Stimulated activated CD8-positive, alpha-beta memory T cell treated with anti-CD3 and anti-CD28 coated beads, Interleukin-12 subunit alpha, Interleukin-12 subunit beta, amount 100 ng/mL, for 1 hour (primary cell): ENCODE data around the gene MYCL.
"Not testable (repeated sequence)": the region's sequence is repeated elsewhere in the genome, so short reads cannot be mapped to it uniquely, and the experiment has no call there.

ENCODE experiments used
- DNase-seq: peaks from one replicate; pipeline ENCODE4 v3.0.0-alpha.2; 2020; ENCODE audit warnings: low read depth

Gene MYCL

GRCh38 chr1:39917825-39918224 is 16.1 kb upstream of the MYCL start:
- no peak for DNase-seq

GRCh38 chr1:39915499-39916129 is 13.9 kb upstream of the MYCL start:
- no peak for DNase-seq

GRCh38 chr1:39913136-39913535 is 11.4 kb upstream of the MYCL start:
- not testable (repeated sequence) for DNase-seq

- no peak for DNase-seq
Measured at GRCh38 chr1:39910263-39910662, 8.5 kb upstream of the MYCL start.

GRCh38 chr1:39908534-39908933 is 6.8 kb upstream of the MYCL start:
- no peak for DNase-seq

- no peak for DNase-seq
Measured at GRCh38 chr1:39907528-39908453, 6.1 kb upstream of the MYCL start.

GRCh38 chr1:39905172-39905571 is 3.5 kb upstream of the MYCL start:
- no peak for DNase-seq

GRCh38 chr1:39902460-39902807 is 717 bp upstream of the MYCL start:
- DNase-seq, result no peak

GRCh38 chr1:39901464-39901713 is 328 bp downstream of the MYCL start:
- no peak for DNase-seq

GRCh38 chr1:39900662-39901463 is 854 bp downstream of the MYCL start:
- no peak for DNase-seq

- no peak for DNase-seq
Measured at GRCh38 chr1:39899611-39900538, 1.8 kb downstream of the MYCL start.

GRCh38 chr1:39898648-39899603 is 2.8 kb downstream of the MYCL start:
- DNase-seq, result no peak

GRCh38 chr1:39898191-39898590 is 3.5 kb downstream of the MYCL start:
- DNase-seq, result no peak

GRCh38 chr1:39896909-39897685 is 4.6 kb downstream of the MYCL start:
- no peak for DNase-seq

- no peak for DNase-seq
Measured at GRCh38 chr1:39895731-39896480, 5.8 kb downstream of the MYCL start.

- no peak for DNase-seq
Measured at GRCh38 chr1:39894884-39895495, 6.7 kb downstream of the MYCL start.

GRCh38 chr1:39892601-39893595 is 8.8 kb downstream of the MYCL start:
- no peak for DNase-seq

- DNase-seq, result no peak
Measured at GRCh38 chr1:39890880-39891279, 10.8 kb downstream of the MYCL start.
